IPS-20b (cell line): ENCODE measurements around the gene CAMK1D.
"Not testable (repeated sequence)": the region's sequence is repeated elsewhere in the genome, so short reads cannot be mapped to it uniquely, and the experiment has no call there.

ENCODE experiments used
- H3K27ac ChIP-seq: one replicate; pipeline ENCODE4 v1.5.1; 2013; ENCODE audit warnings: low read length
- H3K27me3 ChIP-seq: 2 replicates; pipeline ENCODE4 v1.6.1; 2013; ENCODE audit warnings: mild to moderate bottlenecking, low read length, inconsistent platforms; ENCODE audit not compliant: insufficient read depth
- H3K36me3 ChIP-seq: 2 replicates; pipeline ENCODE4 v1.6.1; 2013; ENCODE audit warnings: low read depth, mild to moderate bottlenecking, inconsistent platforms, low read length, moderate library complexity; ENCODE audit not compliant: insufficient read depth
- H3K4me1 ChIP-seq: 2 replicates; pipeline ENCODE4 v1.6.1; 2013; ENCODE audit warnings: mild to moderate bottlenecking, control low read depth, inconsistent platforms, low read length, moderate library complexity; ENCODE audit not compliant: insufficient read depth
- H3K4me3 ChIP-seq: 2 replicates; pipeline ENCODE4 v1.5.1; 2013; ENCODE audit warnings: mild to moderate bottlenecking, low read length, inconsistent platforms
- H3K9ac ChIP-seq: 2 replicates; pipeline ENCODE4 v1.6.1; 2013; ENCODE audit warnings: low read depth, mild to moderate bottlenecking, inconsistent platforms, low read length, moderate library complexity
- H3K9me3 ChIP-seq: 2 replicates; pipeline ENCODE4 v1.6.1; 2013; ENCODE audit warnings: mild to moderate bottlenecking, low read depth, low read length, inconsistent platforms; ENCODE audit not compliant: insufficient read depth

CAMK1D gene

DNA sequence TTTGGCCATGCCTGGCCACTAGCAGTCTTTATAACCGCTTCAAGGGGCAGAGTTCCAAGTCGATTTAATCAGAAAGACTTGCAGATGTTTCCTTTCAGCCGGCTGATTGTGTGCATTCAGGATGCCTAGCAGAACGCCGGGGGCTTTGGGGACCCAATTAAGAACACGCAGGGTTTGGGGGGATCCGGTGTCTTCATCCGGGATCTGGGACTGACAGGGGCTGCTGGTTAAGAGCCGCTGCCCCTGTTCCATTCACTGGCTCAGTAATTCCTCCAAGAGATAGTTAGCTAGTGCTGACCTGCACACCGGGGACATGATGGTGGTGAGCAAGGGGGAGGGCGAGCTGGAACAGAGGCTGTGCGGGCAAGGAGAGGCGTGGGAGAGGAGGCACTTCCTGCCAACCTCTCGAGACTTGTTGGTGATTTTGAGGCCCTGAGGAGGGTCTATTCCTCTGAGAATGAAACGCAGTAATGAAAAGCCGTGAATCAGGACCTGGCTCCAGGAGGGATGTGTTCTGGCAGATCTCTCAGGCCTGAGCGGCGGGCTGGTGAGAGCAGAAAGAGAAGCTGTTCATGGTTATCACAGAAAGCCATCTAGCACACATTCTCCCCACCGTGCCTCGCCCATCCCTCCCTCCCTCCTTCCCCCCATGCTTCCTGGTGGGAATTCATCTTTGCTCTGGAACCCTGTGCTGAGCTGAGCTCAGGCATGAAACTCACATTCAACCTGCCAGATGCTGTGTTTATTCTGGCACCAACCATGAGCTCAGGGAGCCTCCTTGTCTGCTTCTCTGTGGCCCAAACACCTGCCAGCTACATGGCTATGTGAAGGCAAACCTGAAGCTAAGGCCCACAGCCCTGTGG, 500.2 kb downstream of the CAMK1D start:
- H3K36me3 ChIP-seq, result no peaks in the 10 kb centered on the region
- H3K4me3 ChIP-seq, result no peak overlapping the region
- no peak overlapping the region for H3K27ac ChIP-seq
- no peaks in the 10 kb centered on the region for H3K9me3 ChIP-seq
- peaks cover 3% of the 10 kb centered on the region; the same call in 1 of the 2 replicates for H3K4me1 ChIP-seq
- H3K9ac ChIP-seq, result no peak overlapping the region
- no peaks in the 10 kb centered on the region for H3K27me3 ChIP-seq

DNA sequence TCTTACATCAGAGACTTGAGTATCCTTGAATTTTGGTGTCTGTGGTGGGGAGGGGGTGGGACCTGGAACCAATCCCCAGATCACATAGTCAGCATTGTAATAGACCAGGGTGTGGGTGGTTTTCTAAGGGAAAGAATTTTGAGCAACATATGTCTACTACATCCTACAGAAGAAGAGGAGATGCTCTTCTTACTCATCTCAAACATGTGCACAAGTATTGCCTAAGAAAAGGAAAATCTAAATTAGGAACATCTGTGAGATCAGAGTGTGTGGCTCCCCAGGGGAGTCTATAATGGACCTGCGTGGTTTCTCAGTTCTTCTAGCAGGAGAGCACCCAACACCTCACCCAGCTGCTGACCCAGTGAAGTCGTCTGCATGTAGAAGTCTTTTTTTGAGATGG, 503.3 kb downstream of the CAMK1D start:
- Histone ChIP-seq H3K4me1 (no peaks in the 10 kb centered on the region), H3K9me3 (no peaks in the 10 kb centered on the region)

DNA sequence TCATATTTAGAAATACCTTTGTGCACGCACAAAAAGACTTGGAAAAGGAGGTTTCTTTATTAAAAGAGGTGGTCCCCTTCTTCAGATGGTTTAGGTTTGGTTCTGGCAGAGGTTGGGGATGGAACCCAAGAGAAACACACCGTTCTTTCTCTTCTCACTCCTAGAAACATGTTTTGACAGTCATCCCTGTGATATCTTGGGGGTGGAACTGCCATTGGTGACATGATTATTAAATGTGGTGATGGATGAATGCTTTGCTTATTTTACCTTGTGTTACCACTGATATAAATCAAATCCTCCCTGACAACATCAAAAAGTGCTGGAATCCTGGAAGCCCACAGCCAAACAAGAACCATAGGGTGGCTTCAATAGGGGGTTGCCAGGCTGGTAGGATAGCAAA, 505.6 kb downstream of the CAMK1D start:
- no peaks in the 10 kb centered on the region for H3K36me3 ChIP-seq
- H3K27ac ChIP-seq, result no peak overlapping the region
- H3K4me1 ChIP-seq, result no peaks in the 10 kb centered on the region
- H3K9me3 ChIP-seq, result no peaks in the 10 kb centered on the region
- no peak overlapping the region for H3K9ac ChIP-seq
- H3K4me3 ChIP-seq, result no peak overlapping the region
- no peaks in the 10 kb centered on the region for H3K27me3 ChIP-seq

More for the DNA sequence above, 503.3 kb downstream of the CAMK1D start:
- no peaks in the 10 kb centered on the region for H3K27me3 ChIP-seq
- H3K4me3 ChIP-seq, result no peak overlapping the region
- no peaks in the 10 kb centered on the region for H3K36me3 ChIP-seq
- H3K9ac ChIP-seq, result no peak overlapping the region
- H3K27ac ChIP-seq, result no peak overlapping the region

DNA sequence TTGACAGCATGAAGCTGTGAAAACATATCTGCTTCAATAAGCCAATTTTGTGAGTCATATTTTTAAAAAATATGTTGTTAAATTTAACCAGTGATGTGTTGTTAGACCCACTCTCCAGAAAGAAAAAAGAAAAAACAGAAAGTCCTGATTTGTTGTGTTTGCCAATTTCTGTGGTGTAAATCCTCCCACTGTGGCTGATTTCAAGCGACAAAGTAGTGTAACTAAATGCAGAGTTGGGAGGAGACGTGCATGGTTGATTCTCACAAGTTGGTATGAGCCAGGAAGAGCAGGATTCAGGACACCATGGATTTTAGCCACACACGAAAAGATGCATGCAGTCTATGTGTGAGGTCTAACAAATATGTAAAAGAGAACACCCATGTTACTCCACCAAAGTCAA, 513.1 kb downstream of the CAMK1D start:
- no peaks in the 10 kb centered on the region for H3K27me3 ChIP-seq
- H3K9me3 ChIP-seq, result no peaks in the 10 kb centered on the region
- H3K4me1 ChIP-seq, result no peaks in the 10 kb centered on the region
- no peak overlapping the region for H3K27ac ChIP-seq
- H3K36me3 ChIP-seq, result no peaks in the 10 kb centered on the region
- no peak overlapping the region for H3K4me3 ChIP-seq
- no peak overlapping the region for H3K9ac ChIP-seq

DNA sequence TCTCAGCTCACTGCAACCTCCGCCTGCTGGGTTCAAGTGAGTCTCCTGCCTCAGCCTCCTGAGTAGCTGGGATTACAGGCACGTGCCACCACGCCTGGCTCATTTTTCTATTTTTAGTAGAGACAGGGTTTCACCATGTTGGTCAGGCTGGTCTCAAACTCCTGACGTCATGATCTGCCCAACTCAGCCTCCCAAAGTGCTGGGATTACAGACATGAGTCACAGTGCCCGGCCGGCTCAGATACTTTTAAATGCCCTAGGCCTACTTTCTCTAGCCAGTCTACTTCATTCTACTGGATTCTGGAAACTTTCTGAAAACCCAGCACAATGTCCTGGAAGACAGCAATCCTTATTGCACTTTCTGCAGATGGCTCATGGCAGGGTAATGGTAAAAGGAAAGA, 516.2 kb downstream of the CAMK1D start:
- not testable (repeated sequence) for H3K36me3 ChIP-seq, H3K9me3 ChIP-seq, H3K4me3 ChIP-seq, H3K27me3 ChIP-seq, H3K4me1 ChIP-seq, H3K27ac ChIP-seq, H3K9ac ChIP-seq

DNA sequence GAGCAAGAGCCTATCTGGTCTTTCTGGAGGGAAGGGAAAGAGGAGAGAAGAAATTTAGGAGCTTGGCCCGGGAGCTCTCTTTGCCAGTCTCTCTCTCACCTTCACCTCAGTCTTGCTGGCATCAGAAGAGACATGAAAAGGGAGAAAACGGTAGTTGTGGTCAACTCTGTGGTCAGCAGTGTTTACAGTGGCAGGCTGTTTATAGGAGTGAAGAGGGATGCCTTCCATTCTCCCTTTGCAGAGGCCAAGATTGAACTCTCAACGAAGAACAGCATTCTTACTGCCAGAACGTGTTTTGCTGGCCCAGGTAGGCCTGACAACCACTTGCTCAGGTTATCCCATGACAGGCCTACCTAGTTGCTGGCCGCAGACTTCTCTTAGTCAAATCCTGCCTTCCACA, 518.9 kb downstream of the CAMK1D start:
- Histone ChIP-seq H3K36me3 (no peaks in the 10 kb centered on the region), H3K4me3 (no peak overlapping the region), H3K27me3 (no peaks in the 10 kb centered on the region), H3K4me1 (no peaks in the 10 kb centered on the region), H3K9me3 (no peaks in the 10 kb centered on the region), H3K9ac (no peak overlapping the region), H3K27ac (no peak overlapping the region)

DNA sequence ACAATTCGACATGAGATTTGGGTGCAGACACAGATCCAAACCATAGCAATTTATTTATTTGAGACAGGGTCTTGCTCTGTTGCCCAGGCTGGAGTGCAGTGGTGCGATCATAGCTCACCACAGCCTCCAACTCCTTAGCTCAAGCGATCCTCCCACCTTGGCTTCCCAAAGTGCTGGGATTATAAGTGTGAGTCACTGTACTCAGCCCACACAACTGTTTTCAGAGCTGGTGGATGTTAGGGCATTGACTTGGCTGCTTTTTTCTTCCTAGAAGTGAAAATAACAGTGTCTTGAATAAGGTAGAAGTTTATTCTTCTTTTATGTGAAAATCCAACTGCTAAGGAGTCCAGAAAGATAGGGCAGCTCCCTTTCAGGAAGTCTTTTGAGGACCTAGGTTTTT, 520.1 kb downstream of the CAMK1D start:
- Histone ChIP-seq H3K27me3 (no peaks in the 10 kb centered on the region), H3K9ac (no peak overlapping the region), H3K4me3 (no peak overlapping the region), H3K4me1 (no peaks in the 10 kb centered on the region), H3K36me3 (no peaks in the 10 kb centered on the region), H3K27ac (no peak overlapping the region), H3K9me3 (no peaks in the 10 kb centered on the region)

DNA sequence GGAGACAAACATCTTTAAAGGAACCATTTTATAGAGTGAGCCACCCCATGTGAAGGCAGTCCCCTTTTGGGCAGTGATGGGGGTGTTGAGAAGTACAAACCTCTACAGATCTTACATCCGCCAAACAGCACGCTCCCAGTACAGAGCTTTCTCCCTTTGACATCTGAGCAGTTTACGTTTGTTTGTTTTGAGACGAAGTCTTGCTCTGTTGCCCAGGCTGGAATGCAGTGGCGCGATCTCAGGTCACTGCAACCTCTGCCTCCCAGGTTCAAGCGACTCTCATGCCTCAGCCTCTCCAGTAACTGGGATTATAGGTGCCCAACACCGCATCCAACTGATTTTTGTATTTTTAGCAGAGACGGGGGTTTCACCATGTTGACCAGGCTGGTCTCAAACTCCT, 523.2 kb downstream of the CAMK1D start:
- Histone ChIP-seq H3K4me3 (no peak overlapping the region), H3K27me3 (no peaks in the 10 kb centered on the region), H3K4me1 (no peaks in the 10 kb centered on the region), H3K9me3 (no peaks in the 10 kb centered on the region), H3K36me3 (no peaks in the 10 kb centered on the region), H3K27ac (no peak overlapping the region), H3K9ac (no peak overlapping the region)

DNA sequence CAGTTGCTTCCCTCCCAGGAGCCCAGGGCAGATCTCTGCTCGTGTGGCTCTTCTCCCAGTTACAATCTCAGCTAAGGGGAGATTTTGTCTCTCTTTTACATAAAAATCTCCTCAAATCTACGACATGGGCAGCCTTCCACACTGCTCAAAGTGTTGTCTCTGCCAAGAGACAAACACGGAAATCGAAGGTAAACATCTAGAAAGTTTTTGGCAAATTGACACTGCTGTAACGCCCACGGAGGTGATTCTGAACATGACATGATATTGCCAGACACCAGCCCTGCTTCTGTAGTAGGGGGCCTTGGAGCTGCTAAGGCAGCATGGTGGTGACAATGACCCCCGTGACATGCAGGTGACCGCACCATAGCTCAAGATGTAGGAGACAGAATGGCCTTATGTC, 523.8 kb downstream of the CAMK1D start:
- no peak overlapping the region for H3K27ac ChIP-seq

DNA sequence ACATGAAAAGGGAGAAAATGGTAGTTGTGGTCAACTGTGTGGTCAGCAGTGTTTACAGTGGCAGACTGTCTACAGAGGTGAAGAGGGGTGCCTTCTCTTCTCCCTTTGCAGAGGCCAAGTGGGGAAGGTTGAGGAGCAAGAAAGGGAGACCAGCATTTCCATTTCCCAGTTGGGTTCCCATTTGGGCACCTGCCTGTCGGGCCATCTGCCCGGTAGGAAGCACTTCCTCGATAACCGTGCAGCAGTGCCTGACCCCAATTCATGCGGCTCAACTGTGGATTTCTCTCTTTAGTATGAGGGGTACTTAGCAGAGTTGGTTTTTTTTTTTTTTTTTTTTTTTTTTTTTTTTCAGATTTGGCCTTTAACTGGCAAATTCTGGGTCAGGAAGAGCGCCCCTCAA, 525.2 kb downstream of the CAMK1D start:
- Histone ChIP-seq H3K27ac (no peak overlapping the region), H3K9ac (no peak overlapping the region), H3K36me3 (no peaks in the 10 kb centered on the region), H3K27me3 (no peaks in the 10 kb centered on the region), H3K9me3 (no peaks in the 10 kb centered on the region), H3K4me3 (no peak overlapping the region), H3K4me1 (no peaks in the 10 kb centered on the region; the same call in 1 of the 2 replicates)

More for the DNA sequence above, 523.8 kb downstream of the CAMK1D start:
- Histone ChIP-seq H3K4me1 (no peaks in the 10 kb centered on the region), H3K4me3 (no peak overlapping the region), H3K27me3 (no peaks in the 10 kb centered on the region), H3K9ac (no peak overlapping the region), H3K9me3 (no peaks in the 10 kb centered on the region), H3K36me3 (no peaks in the 10 kb centered on the region)

DNA sequence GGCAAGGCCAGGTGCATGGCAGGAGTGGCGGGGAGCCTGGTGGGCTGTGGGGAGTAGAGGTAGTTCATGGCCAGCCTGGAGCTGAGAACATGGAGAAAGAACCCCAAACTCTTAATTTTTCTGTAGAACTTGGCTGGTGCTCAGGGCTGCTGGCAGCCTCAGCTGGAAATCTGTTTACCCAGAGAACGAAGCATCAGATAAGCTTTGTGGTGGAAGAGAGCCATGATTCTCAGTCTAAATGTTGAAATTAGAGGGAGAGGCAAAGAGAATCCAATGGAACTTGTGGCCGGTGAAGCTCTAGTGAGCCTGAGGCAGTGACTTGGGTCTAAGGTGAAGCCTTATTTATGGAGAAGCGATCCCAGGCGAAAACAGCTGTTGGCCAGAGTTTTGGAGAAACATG, 525.8 kb downstream of the CAMK1D start:
- Histone ChIP-seq H3K9ac (no peak overlapping the region), H3K4me3 (no peak overlapping the region), H3K36me3 (no peaks in the 10 kb centered on the region), H3K4me1 (no peaks in the 10 kb centered on the region; the same call in 1 of the 2 replicates), H3K27me3 (no peaks in the 10 kb centered on the region), H3K9me3 (no peaks in the 10 kb centered on the region), H3K27ac (no peak overlapping the region)

DNA sequence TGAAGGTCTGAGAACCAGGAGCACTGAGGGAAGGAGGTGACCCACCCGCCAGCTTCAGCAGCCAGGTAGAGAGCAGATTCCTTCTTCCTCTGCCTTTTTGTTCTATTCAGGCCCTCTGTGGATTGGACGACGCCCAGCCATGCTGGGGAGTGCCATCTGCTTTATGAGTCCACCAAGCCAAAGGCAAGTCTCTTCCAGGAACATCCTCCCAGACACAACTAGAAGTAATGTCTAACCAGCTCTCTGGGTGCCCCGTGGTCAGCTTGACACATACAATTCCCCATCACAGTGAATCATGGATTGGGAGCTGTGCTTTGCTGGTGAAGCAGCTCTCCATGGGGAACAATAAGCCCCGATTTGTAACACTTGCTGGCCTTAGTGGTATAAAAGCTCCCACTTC, 526.9 kb downstream of the CAMK1D start:
- Histone ChIP-seq H3K4me3 (no peak overlapping the region), H3K27ac (no peak overlapping the region), H3K36me3 (no peaks in the 10 kb centered on the region), H3K9me3 (no peaks in the 10 kb centered on the region), H3K9ac (no peak overlapping the region), H3K27me3 (no peaks in the 10 kb centered on the region), H3K4me1 (no peaks in the 10 kb centered on the region; the same call in 1 of the 2 replicates)
